Brain pericyte (primary cell): ENCODE results near the gene DUSP22.
"Not testable (repeated sequence)": the region's sequence is repeated elsewhere in the genome, so short reads cannot be mapped to it uniquely, and the experiment has no call there.

ENCODE experiments used
- DNase-seq: peaks from one replicate; pipeline ENCODE4 v3.0.0-alpha.2; 2012; ENCODE audit warnings: low read depth, low spot score

DUSP22 gene

GRCh38 chr6:323730-324088 is 31.4 kb downstream of the DUSP22 start:
- DNase-seq: no peak

GRCh38 chr6:324116-324728 is 31.9 kb downstream of the DUSP22 start:
- no peak for DNase-seq

GRCh38 chr6:324729-325125 is 32.4 kb downstream of the DUSP22 start:
- DNase-seq: no peak

- not testable (repeated sequence) for DNase-seq
These were observed 33.0 kb downstream of the DUSP22 start for GRCh38 chr6:325161-325860.

GRCh38 chr6:326066-326465 is 33.8 kb downstream of the DUSP22 start:
- not testable (repeated sequence) for DNase-seq

DNA sequence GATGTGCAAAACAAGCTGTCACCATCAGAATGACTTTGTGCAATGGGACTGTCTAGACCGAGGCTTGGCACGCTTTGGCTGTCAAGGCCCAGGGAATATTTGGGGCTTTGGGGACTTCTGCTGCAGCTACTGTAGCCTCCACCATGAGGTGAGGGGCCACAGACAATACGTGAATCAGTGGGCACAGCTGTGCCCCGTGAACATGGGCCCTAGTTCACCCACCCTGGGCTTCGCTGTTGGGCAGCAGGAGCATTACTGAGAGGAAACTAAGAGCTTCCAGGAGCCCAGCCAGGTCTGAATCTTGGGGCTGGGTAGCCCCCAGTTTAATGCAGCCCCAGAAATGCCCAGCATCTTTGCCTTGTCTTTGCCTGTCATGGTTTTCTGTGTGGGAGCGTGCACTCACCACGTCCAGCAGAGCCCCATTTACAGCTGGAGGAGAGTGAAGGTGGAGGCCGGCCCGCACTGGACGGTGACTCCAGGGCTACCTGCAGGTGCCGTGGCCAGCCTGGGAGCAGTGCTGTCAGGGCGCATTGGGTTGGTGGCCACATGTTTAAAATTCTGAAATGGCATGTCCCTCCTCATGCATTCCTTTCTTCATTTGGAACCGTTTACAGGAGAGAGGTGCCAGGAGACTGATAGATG is 34.7 kb downstream of the DUSP22 start:
- no peak for DNase-seq

GRCh38 chr6:327538-328116 is 35.3 kb downstream of the DUSP22 start:
- DNase-seq: no peak

DNA sequence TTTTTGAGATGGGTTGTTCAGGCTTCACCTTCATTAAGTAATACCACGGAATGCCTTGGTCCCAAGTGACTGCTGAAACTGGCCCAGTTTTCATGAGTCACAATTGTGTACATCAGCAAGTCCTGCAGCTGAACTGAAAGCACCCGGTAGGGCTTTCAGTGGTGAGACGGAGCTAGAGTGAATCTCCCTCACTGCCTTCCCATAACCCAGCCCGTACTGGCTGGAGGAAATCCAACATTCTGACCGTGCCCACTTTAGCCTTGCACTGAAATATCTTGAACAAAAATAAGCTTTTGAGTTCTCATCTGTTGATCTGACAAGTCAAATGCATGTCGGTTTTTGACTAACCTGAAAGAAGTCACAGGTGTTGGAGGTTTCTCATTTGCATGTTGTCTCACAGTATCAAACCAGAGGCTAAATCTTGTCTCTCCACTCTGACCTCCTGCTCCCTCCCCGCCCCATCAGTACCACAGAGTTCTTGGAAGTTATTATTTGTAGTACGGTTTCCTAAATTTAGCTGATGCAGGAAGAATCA is 35.9 kb downstream of the DUSP22 start:
- DNase-seq: peak; percentile 50

DNA sequence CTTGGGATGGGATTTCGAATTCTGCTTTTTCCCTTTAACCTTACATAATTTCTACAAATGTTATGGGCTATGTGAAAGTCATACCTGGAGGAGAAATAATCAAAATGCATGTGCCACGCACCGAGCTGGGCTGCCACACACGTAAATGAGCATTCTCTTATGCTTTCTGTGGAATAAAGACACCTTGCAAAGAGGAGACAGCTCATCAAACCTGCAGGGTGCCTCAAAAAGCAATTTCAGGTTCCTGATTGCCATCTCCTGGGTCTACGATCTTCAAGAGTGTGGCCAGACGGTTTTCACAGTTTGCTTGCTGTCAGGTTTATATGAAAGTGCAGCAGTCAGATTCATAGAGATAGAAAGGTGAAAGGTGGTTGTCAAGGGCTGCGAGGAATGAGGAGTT is 36.6 kb downstream of the DUSP22 start:
- DNase-seq: no peak

DNA sequence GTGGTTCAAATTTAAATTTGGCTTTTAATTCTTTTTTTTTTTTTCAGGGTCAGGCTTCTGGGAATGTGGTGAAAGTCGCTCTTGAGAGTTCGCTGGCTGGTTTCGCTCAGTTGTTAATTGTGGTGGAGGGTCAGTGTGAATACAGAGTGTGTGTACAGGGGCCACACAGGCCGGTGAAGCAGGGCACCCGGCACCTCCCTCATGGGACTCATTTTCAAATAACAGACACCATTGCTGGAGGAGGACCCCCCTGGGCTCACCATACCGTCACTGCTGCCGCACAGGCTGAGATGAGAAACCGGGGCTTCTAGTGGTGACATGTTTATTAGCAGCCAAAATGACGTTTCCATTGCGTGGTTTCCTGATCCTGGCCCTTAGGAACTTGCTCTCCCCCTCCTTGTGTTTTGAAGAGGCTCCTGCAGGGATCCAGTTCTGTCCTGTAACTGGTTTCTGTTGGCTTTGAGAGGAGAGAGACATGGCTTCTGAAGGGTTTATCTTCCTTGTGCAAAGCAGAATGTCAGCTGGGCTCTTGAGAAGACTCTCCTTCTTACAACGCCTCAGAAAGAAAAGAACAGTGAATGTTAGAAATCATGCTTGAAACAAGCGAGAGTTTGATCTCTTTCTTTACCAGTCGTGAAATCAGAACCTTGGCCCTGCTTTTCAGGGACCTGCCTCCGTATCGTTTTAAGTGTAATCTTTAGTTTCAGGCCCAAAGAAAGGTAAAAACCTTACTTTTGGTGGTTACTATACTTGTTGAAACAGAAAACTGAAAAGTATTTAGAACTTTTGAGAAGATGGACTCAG is 37.8 kb downstream of the DUSP22 start:
- DNase-seq: no peak

GRCh38 chr6:330948-331347 is 38.7 kb downstream of the DUSP22 start:
- DNase-seq: no peak

DNA sequence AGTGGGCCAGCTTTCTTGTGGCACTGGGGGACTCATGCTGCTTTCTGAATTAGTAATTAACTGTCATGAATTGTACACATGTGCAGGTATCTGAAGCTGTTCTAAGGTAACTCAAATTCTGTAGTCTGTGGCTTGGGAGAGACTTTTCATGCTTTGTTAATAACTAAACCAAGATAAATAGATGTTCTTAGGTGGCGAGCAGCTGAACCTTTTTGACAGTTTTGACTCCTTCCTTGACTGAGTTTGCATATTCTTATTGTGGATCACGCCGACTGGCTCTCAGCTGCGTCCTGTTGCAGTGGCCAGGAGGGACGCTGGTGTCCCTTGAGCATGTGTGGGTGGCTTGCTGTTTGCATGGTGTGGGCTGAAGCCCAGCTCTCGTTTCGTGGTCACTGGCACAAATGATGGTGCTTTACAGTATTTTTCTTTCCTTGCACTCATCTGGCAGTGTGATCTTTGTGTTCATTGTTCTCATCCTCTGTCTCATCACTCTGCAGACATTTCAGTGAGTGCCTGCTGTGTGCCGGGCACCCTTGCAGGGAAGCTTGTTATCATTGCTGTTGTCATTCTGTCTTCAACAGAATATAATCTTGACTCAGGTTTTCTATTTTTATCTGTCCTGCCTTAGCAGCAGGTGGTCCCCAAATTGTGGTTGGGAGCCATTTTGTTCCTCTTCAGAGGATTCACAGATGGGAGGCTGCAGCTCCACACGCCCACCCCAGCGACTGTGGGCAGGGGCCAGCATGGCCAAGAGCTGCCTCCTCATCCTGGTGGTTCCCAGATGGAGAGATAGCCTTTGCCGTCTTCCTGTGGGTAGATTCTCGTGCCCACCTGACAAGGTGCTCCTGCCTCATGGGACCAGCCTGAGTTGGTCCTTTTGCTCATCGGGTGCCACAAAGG is 39.6 kb downstream of the DUSP22 start:
- peak; percentile 38 for DNase-seq

GRCh38 chr6:332671-333070 is 40.4 kb downstream of the DUSP22 start:
- no peak for DNase-seq

GRCh38 chr6:333379-334002 is 41.2 kb downstream of the DUSP22 start:
- DNase-seq: no peak

GRCh38 chr6:334536-335510 is 42.5 kb downstream of the DUSP22 start:
- DNase-seq: no peak

DNA sequence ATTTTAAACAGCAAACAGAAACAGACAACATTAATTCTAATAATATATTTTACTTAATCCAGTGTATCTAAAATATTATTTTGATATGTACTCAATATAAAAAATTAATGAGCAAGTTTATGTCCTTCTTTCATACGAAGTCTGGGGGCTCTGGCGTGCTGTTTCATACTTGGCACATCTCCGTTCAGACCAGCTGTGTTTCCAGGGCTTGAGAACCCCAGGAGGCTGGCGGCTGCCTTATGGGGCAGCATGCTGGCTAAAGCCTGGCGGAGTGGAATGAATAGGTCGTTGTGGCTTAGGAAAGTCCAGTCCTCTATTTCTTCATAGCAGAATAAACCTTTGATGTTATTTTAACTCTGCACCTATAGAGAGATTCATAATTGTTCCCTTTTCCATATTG is 43.3 kb downstream of the DUSP22 start:
- DNase-seq: no peak

DNA sequence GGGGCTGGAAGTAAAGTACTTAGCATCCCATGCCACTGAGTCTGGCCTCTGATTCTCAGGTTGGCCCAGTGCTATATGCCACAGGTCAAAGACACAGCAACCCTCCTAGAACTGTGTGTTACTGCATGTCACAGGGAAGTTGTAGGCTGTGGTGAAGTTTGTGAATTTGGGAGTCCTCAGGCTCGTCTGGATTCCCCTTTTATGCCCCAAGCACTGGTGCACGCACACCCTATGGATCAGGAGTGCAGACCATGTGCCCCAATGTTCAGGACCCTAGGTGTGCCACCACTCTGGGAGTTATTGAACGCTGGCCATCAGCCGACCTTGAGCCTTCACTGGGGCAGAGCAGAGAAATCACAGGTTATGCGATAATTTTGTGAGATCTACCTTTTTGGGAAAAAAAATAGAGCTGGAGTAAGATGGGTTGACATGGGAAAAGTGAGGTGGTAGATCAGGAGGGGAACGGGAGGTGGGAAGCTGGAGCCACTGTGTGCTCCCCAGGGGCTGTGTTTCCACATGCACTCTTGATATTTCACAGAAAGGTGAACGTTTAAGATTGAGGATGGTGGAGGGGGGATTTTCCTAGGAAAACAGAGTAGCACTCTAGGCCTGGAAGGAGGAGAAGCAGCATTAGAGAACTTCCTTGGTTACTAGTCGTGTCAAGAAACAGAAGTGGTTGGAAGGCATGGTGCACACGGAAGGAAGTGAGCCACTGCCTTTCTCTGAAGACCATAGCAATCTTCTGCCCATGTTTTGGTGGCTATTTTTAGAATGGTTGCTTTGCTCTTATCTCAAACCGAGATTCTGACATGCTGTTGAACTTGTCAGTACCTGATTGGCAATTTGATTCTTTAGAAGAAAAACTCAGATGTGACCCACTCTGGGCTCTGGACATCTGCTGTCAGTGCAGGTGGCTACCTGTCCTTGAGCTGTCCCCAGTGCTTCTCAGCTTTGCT is 44.1 kb downstream of the DUSP22 start:
- no peak for DNase-seq
